OCI-LY7 (cell line): ENCODE results near the gene MINDY4. TPM values are rescaled to one million over a fixed set of nuclear protein-coding genes. Genes with fewer than 3 reads are reported as not detected.

Source experiments
- BruUV-seq: library from RNA; stranded (reverse); fragments of 400-500 nt; replicated peaks from 2 replicates; lab custom pipeline; 2021; lab: Mats Ljungman, UMichigan
- CTCF ChIA-PET: fragments of 300-600 bp; sonication (Branson Sonifier 250); formaldehyde crosslinking; loops from one replicate; lab custom pipeline; 2022; ENCODE audit warnings: antibody characterized with exemption; ENCODE audit not compliant: unreplicated experiment; lab: Charles Lee
- POLR2A ChIA-PET: fragments of 300-600 bp; sonication (Branson Sonifier 250); formaldehyde crosslinking; loops from one replicate; lab custom pipeline; 2022; ENCODE audit warnings: antibody characterized with exemption; lab: Charles Lee
- DNase-seq: peaks from one replicate; pipeline ENCODE4 v3.0.0-alpha.2; 2015; ENCODE audit warnings: low spot score
- H2AFZ ChIP-seq: fragments of 200-600 bp; sonication (generic), shearing (Covaris generic); 2 replicates; pipeline ENCODE4 v1.6.1; 2014; ENCODE audit warnings: mild to moderate bottlenecking, antibody characterized with exemption, low read length, moderate library complexity
- H3K27ac ChIP-seq: fragments of 200-600 bp; sonication (generic); 2 replicates; pipeline ENCODE4 v1.5.1; 2014; ENCODE audit warnings: mixed run types, low read depth, mild to moderate bottlenecking, moderate library complexity, low read length, inconsistent platforms; ENCODE audit not compliant: poor library complexity, severe bottlenecking
- H3K36me3 ChIP-seq: fragments of 200-600 bp; sonication (generic); 2 replicates; pipeline ENCODE4 v1.6.1; 2014; ENCODE audit warnings: mild to moderate bottlenecking, antibody characterized with exemption, low read length, moderate library complexity, mixed read lengths; ENCODE audit not compliant: insufficient read depth
- H3K4me1 ChIP-seq: fragments of 200-600 bp; sonication (generic); 2 replicates; pipeline ENCODE4 v1.5.1; 2014; ENCODE audit warnings: mild to moderate bottlenecking, low read length; ENCODE audit not compliant: insufficient read depth, poor library complexity, severe bottlenecking
- H3K4me2 ChIP-seq: fragments of 200-600 bp; sonication (generic); 2 replicates; pipeline ENCODE4 v1.6.1; 2014; ENCODE audit warnings: mild to moderate bottlenecking, low read length
- H3K4me3 ChIP-seq: fragments of 200-600 bp; sonication (generic); 2 replicates; pipeline ENCODE4 v1.5.1; 2014; ENCODE audit warnings: mild to moderate bottlenecking, low read depth, low read length; ENCODE audit not compliant: poor library complexity, severe bottlenecking
- H3K79me2 ChIP-seq: fragments of 200-600 bp; sonication (generic); 2 replicates; pipeline ENCODE4 v1.6.1; 2016; ENCODE audit warnings: low read depth, mild to moderate bottlenecking, low read length, moderate library complexity, mixed read lengths; ENCODE audit not compliant: insufficient read depth
- H3K9me2 ChIP-seq: fragments of 200-600 bp; sonication (generic); 2 replicates; pipeline ENCODE4 v1.6.1; 2016; ENCODE audit warnings: mild to moderate bottlenecking, low read length, mixed read lengths; ENCODE audit not compliant: insufficient read depth
- H3K9me3 ChIP-seq: fragments of 200-600 bp; sonication (generic); 2 replicates; pipeline ENCODE4 v1.6.1; 2014; ENCODE audit warnings: mild to moderate bottlenecking, mixed run types, low read length, mixed read lengths
- H4K20me1 ChIP-seq: fragments of 200-600 bp; sonication (generic); 2 replicates; pipeline ENCODE4 v1.6.1; 2014; ENCODE audit warnings: mild to moderate bottlenecking, antibody characterized with exemption, low read length, moderate library complexity, mixed read lengths; ENCODE audit not compliant: insufficient read depth
- CTCF ChIP-seq: fragments of 200-600 bp; sonication (generic); conservative IDR thresholded peaks from 2 replicates; pipeline ENCODE4 v1.5.1; 2014; ENCODE audit warnings: mild to moderate bottlenecking, antibody characterized with exemption, low read length, moderate library complexity, mixed read lengths
- EZH2phosphoT487 ChIP-seq: fragments of 200-600 bp; sonication (generic); IDR thresholded peaks from 2 replicates; pipeline ENCODE4 v1.6.1; 2018; ENCODE audit warnings: low read depth, borderline replicate concordance, mild to moderate bottlenecking, mixed run types, antibody characterized with exemption, low read length, moderate library complexity, mixed read lengths
- intact Hi-C: fragments of 100-400 bp; cut with micrococcal nuclease; formaldehyde crosslinking; loops from one replicate; pipeline ENCODE4 v1.10.0; 2022; ENCODE audit not compliant: unreplicated experiment
- total RNA-seq, 2 experiments: library from RNA; depleted of rRNA in 1 of 2; stranded (reverse); fragments of >200 nt in 1 of 2; shearing (Covaris generic) in 1 of 2; gene quantifications; 2 replicates each; pipeline ENCODE4 v1.2.3, GENCODE V29; 2014 to 2022

MINDY4 gene
- total RNA-seq, 2 experiments from 2014 or later, result 0.86 TPM; not detected in 1

GRCh38 chr7:30771880-30772425, 736 bp downstream of the MINDY4 start:
- peak overlapping the region; percentile 33; the same call in 1 of the 2 replicates for H2AFZ ChIP-seq
- H3K36me3 ChIP-seq, result no peaks in the 10 kb centered on the region
- no TSS peak for BruUV-seq
- H3K4me2 ChIP-seq, result peak overlapping the region; percentile 63; the same call in 1 of the 2 replicates
- no peaks in the 10 kb centered on the region for H3K4me1 ChIP-seq
- no peaks in the 10 kb centered on the region for H3K9me2 ChIP-seq
- TF ChIP-seq EZH2phosphoT487 (no peak), CTCF (no peak)
- intact Hi-C loops, result no loop called here
- H3K4me3 ChIP-seq, result peak overlapping the region; percentile 28
- no peaks in the 10 kb centered on the region for H3K79me2 ChIP-seq
- ChIA-PET CTCF (interaction anchor here (0.6 to 0.9 kb wide), 2 partner anchors 28 to 197 kb away, joined by 3 read pairs; no protein-coding TSS in a partner anchor), POLR2A (no interaction called here)
- no peak overlapping the region for H3K27ac ChIP-seq
- no peak for DNase-seq
- H4K20me1 ChIP-seq, result no peaks in the 10 kb centered on the region
- H3K9me3 ChIP-seq, result no peaks in the 10 kb centered on the region

GRCh38 chr7:30772984-30773383, 1.8 kb downstream of the MINDY4 start:
- POLR2A ChIA-PET, result interaction anchor here (1.6 kb wide), 1 partner anchor 11 kb away, joined by 5 read pairs; no protein-coding TSS in a partner anchor
- Histone ChIP-seq H3K36me3 (no peaks in the 10 kb centered on the region), H3K4me3 (no peak overlapping the region), H3K27ac (no peak overlapping the region), H4K20me1 (no peaks in the 10 kb centered on the region), H3K9me3 (no peaks in the 10 kb centered on the region), H2AFZ (no peak overlapping the region), H3K4me2 (no peak overlapping the region), H3K9me2 (no peaks in the 10 kb centered on the region), H3K79me2 (no peaks in the 10 kb centered on the region), H3K4me1 (no peaks in the 10 kb centered on the region)
- DNase-seq, result no peak
- BruUV-seq, result no TSS peak
- TF ChIP-seq CTCF (no peak), EZH2phosphoT487 (no peak)
- CTCF ChIA-PET, result interaction anchor here (0.9 kb wide), 1 partner anchor 195 kb away, joined by 3 read pairs; no protein-coding TSS in a partner anchor
- intact Hi-C loops, result no loop called here

GRCh38 chr7:30775992-30776391, 4.8 kb downstream of the MINDY4 start:
- TF ChIP-seq EZH2phosphoT487 (no peak), CTCF (no peak)
- intact Hi-C loops, result no loop called here
- no peaks in the 10 kb centered on the region for H3K79me2 ChIP-seq
- no peak overlapping the region for H3K4me2 ChIP-seq
- H2AFZ ChIP-seq, result no peak overlapping the region
- ChIA-PET CTCF (no interaction called here), POLR2A (no interaction called here)
- H3K27ac ChIP-seq, result no peak overlapping the region
- no peaks in the 10 kb centered on the region for H3K9me2 ChIP-seq
- H3K4me3 ChIP-seq, result no peak overlapping the region
- BruUV-seq, result no TSS peak
- H3K9me3 ChIP-seq, result no peaks in the 10 kb centered on the region
- H4K20me1 ChIP-seq, result no peaks in the 10 kb centered on the region
- no peaks in the 10 kb centered on the region for H3K4me1 ChIP-seq
- DNase-seq, result no peak
- no peaks in the 10 kb centered on the region for H3K36me3 ChIP-seq
